ENCODE measurements around the gene SNAP47.

- TF ChIP-seq EZH2 (IDR thresholded peaks at IDR 0.05; ENCODE audit: borderline replicate concordance): no peak
- no peak for TF ChIP-seq CTCF (IDR thresholded peaks at IDR 0.05; ENCODE audit: poor library complexity)
- TF ChIP-seq EZH2phosphoT487 (IDR thresholded peaks at IDR 0.05; ENCODE audit: low read depth, severe bottlenecking, unreplicated experiment): no peak
These were observed 50.8 kb downstream of the SNAP47 start for GRCh38 chr1:227785805-227786671.

Data from hepatocyte (in vitro differentiated cells).